Measurements from ENCODE around the gene MGA. TPM values are rescaled to one million over a fixed set of nuclear protein-coding genes. Genes with fewer than 3 reads are reported as not detected.

The MGA gene
- total RNA-seq, 1 experiment from 2014 or later: 38.5 TPM

DNA sequence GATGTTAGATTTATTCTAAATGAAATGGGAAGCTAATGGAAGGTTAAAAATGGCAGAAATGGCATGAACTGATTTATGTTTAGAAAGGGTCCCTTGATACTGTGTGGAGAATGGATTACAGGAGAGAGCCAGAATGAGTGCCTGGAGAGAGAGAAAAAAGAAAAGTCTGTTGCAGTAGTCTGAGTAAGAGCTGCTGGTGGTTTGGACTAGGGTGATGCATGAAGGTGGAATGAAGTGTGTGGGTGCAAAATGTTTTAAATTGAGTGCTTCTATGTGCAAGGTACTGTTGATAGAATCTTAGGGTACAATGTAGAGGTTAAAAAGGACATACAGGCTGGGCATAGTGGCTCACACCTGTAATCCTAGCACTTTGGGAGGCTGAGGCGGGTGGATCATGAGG, 11.4 kb upstream of the MGA start:
- H3K9me2 ChIP-seq (ENCODE audit: insufficient read depth): no peaks in the 10 kb centered on the region
- no peak for DNase-seq
- H3K27ac ChIP-seq: no peak overlapping the region
- H3K4me3 ChIP-seq: no peak overlapping the region
- H3K79me2 ChIP-seq (ENCODE audit: low read depth): no peaks in the 10 kb centered on the region
- BruUV-seq (replicated peaks): no TSS peak
- H3K4me1 ChIP-seq (replicated peaks; ENCODE audit: insufficient read depth): no peaks in the 10 kb centered on the region
- TF ChIP-seq EZH2 (IDR thresholded peaks at IDR 0.05; ENCODE audit: low read depth) (no peak), CTCF (conservative IDR thresholded peaks at IDR 0.05) (no peak)
- H2AFZ ChIP-seq: no peak overlapping the region
- no peaks in the 10 kb centered on the region for H3F3A ChIP-seq (ENCODE audit: insufficient read depth, low read depth)
- intact Hi-C loops (cut with micrococcal nuclease; ENCODE audit: unreplicated experiment): no loop called here
- H4K20me1 ChIP-seq (ENCODE audit: insufficient read depth): no peaks in the 10 kb centered on the region
- H3K36me3 ChIP-seq (ENCODE audit: low read depth): no peaks in the 10 kb centered on the region
- ChIA-PET POLR2A (ENCODE audit: unreplicated experiment) (no interaction called here), CTCF (interaction anchor here (0.7 kb wide), 1 partner anchor 502 kb away, joined by 3 read pairs; no protein-coding TSS in a partner anchor)
- H3K27me3 ChIP-seq (ENCODE audit: insufficient read depth, low read depth): no peaks in the 10 kb centered on the region
- H3K4me2 ChIP-seq: no peak overlapping the region
- H3K9me3 ChIP-seq (ENCODE audit: insufficient read depth, low read depth): no peaks in the 10 kb centered on the region

DNA sequence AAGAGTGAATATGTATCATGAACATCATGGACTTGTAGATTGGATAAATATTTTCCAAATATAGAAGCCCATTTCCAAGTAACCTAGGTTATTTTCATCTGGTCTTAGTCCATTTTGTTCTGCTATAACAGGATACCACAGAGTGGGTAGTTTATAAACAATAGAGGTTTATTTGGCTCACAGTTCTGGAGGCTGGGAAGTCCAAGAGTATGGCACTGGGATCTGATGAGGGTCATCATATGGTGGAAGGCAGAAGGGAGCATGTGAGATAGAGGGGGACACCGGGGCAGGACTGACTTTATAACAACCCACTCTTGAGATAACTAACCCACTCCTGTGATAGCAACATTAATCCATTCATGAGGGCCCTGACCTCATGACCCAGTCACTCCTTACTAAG, 9.4 kb upstream of the MGA start:
- H3K9me3 ChIP-seq (ENCODE audit: insufficient read depth, low read depth): no peaks in the 10 kb centered on the region
- no peaks in the 10 kb centered on the region for H3F3A ChIP-seq (ENCODE audit: insufficient read depth, low read depth)
- no peak overlapping the region for H3K4me3 ChIP-seq
- no peak overlapping the region for H2AFZ ChIP-seq
- H3K4me1 ChIP-seq (replicated peaks; ENCODE audit: insufficient read depth): no peaks in the 10 kb centered on the region
- no peaks in the 10 kb centered on the region for H3K27me3 ChIP-seq (ENCODE audit: insufficient read depth, low read depth)
- intact Hi-C loops (cut with micrococcal nuclease; ENCODE audit: unreplicated experiment): no loop called here
- no peaks in the 10 kb centered on the region for H4K20me1 ChIP-seq (ENCODE audit: insufficient read depth)
- DNase-seq: no peak
- no peaks in the 10 kb centered on the region for H3K36me3 ChIP-seq (ENCODE audit: low read depth)
- POLR2A ChIA-PET (ENCODE audit: unreplicated experiment): no interaction called here
- BruUV-seq (replicated peaks): no TSS peak
- CTCF ChIA-PET: no interaction called here
- TF ChIP-seq EZH2 (IDR thresholded peaks at IDR 0.05; ENCODE audit: low read depth) (no peak), CTCF (conservative IDR thresholded peaks at IDR 0.05) (no peak)
- no peak overlapping the region for H3K4me2 ChIP-seq
- no peaks in the 10 kb centered on the region for H3K9me2 ChIP-seq (ENCODE audit: insufficient read depth)
- no peak overlapping the region for H3K27ac ChIP-seq
- H3K79me2 ChIP-seq (ENCODE audit: low read depth): no peaks in the 10 kb centered on the region

DNA sequence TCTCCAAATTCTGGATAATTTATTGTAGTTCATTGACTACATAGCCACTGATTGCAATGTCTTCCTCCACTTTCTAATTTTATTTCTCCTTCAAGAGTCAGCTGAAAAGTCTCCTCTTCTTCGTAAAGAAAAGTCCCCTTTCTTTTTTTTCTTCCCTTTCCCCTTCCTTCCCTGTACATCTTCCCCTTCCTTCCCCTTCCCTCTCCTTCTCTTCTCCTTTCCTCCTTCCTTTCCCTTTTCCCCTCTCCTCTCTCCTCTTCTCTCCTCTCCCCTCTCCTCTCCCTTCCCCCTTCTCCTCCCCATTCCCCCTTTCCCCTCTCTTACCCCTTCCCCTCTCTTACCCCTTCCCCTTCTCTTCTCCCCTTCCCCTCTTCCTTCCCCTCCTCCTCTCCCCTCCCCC, 8.8 kb upstream of the MGA start:
- TF ChIP-seq EZH2 (IDR thresholded peaks at IDR 0.05; ENCODE audit: low read depth): no peak
- no peak for TF ChIP-seq CTCF (conservative IDR thresholded peaks at IDR 0.05)
- H3K79me2 ChIP-seq (ENCODE audit: low read depth): no peaks in the 10 kb centered on the region
- H3K9me2 ChIP-seq (ENCODE audit: insufficient read depth): no peaks in the 10 kb centered on the region
- no TSS peak for BruUV-seq (replicated peaks)
- H4K20me1 ChIP-seq (ENCODE audit: insufficient read depth): no peaks in the 10 kb centered on the region
- H3K4me2 ChIP-seq: no peak overlapping the region
- H3K27ac ChIP-seq: no peak overlapping the region
- intact Hi-C loops (cut with micrococcal nuclease; ENCODE audit: unreplicated experiment): no loop called here
- H3F3A ChIP-seq (ENCODE audit: insufficient read depth, low read depth): no peaks in the 10 kb centered on the region
- no peak overlapping the region for H3K4me3 ChIP-seq
- no peaks in the 10 kb centered on the region for H3K36me3 ChIP-seq (ENCODE audit: low read depth)
- ChIA-PET CTCF (no interaction called here), POLR2A (ENCODE audit: unreplicated experiment) (no interaction called here)
- H3K4me1 ChIP-seq (replicated peaks; ENCODE audit: insufficient read depth): no peaks in the 10 kb centered on the region
- DNase-seq: no peak
- H3K27me3 ChIP-seq (ENCODE audit: insufficient read depth, low read depth): no peaks in the 10 kb centered on the region
- H3K9me3 ChIP-seq (ENCODE audit: insufficient read depth, low read depth): no peaks in the 10 kb centered on the region
- H2AFZ ChIP-seq: no peak overlapping the region
